HS-27A (cell line): ENCODE results near the gene BMI1.
"Not testable (repeated sequence)": the region's sequence is repeated elsewhere in the genome, so short reads cannot be mapped to it uniquely, and the experiment has no call there.

Source experiments
- DNase-seq: peaks from one replicate; pipeline ENCODE4 v3.0.0-alpha.2; 2012; ENCODE audit warnings: low read depth, missing footprints

BMI1 gene

DNA sequence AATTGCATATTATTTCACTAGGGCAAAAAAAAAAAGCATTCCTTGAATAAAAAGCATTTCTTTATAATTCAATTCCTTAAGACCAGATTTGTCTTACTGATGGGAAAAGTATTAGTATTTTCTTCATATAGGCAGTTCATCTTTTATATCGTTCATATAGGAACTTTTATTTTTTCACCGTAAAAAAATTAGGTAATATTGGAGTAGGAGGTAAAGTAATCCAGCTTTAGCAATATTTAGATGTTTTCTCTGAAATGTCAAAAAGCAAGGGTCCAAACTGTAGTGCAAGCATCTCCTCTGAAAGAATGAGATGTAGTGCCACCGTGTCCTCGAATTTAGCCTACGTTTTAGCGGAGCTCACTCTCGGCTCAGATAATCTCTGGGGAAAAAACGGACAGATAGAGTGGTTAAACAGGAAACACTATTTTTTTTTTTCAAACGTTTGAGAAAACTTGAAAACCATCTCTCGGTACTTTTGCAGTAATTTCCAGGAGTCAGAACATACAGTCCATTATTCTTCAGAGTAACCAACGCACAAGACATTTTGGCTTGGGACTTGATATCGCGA lies 18.9 kb downstream of the BMI1 start:
- no peak for DNase-seq

DNA sequence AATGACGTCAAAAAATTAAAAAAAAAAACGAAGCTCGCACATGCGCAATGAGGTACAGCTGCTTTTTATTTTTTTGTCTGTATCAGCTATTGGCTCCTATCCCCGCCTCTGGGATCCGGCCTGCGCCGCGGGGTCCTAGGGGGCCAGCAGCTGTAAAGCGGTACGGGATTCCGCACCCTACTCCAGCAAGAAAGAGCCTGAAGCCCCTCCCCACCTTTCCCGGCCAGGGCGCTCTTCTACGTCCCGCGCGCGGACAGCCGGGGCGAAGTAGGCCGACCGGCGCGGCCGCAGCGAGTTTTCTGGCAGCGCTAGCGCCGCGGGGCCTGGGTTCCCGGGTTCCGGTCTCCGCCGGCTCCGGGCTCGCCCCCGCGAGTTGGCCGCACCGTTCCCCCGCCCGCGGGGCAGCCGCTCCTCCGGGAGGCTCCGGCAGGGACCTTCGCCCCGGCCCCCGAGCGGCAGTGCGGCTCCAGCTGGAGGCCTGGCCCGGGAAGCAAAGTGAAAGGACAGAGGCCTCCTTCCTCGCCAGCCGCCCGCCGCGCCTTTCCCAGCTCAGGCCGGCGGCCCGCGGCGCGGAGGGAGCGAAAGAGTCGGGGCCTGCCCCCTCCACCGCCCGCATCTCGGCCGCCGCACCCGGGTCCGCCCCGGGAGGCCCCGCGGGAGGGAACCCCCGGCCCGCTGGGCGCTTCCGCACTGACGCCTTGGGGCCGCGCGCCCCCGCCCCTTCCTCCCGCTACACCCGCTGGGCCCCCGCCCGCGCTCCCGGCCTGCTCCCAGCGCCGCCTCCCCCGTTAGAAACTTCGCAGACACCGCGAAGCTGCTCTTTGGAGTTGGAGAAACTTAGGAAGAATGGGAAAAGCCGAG lies 19.7 kb downstream of the BMI1 start:
- peak; percentile 62 for DNase-seq

- DNase-seq: no peak
Measured at GRCh38 chr10:22341190-22341925, 20.5 kb downstream of the BMI1 start.

DNA sequence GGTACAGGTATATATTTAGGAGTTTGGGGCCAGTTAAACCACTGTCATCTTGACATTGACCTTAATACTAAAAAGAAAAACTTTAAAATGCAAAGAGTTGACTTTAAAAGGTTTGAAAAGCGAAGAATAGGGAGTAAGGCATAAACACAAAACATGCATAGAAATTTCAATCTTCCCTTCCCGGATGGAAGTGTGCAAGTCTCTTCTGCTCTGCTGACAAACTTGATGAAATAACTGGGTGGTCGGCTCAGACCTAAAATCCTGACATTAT lies 21.0 kb downstream of the BMI1 start:
- DNase-seq: no peak

DNA sequence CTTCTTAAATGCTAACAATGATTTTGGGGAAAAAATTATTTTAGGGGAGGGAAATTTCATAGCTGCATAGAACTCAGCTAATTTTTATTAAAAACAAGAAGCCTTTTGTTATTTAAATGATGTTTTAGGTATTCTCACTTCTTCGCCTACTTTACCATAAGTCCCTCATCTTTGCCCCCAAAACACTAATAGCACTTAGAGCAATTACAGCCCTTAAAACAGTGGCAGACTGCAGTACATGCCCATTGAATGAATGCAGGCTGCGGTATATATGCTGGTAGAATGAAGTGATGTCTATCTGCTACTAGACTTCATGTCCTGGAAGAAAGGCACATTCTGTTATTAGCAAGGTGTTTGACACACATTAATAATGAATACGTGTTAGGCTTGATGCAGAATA lies 21.5 kb downstream of the BMI1 start:
- no peak for DNase-seq

DNA sequence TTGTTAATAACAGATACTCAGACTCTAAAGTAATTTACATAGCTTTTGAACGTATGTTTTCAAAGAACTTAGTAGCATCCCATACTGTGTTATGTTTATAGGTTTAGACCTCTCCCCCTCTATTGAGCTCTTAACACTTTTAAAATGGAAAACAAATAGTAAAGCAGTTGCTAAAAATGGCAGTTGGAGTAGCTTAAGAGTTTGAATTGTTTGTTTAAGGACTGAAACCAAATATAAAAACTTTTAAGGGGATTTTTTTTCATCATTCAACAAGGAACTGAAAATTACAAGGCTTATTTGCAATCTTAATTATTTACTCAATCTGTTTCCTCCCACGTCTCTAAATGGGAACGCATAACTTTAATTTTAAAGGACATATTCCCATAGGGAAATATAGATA lies 22.8 kb downstream of the BMI1 start:
- DNase-seq: no peak

DNA sequence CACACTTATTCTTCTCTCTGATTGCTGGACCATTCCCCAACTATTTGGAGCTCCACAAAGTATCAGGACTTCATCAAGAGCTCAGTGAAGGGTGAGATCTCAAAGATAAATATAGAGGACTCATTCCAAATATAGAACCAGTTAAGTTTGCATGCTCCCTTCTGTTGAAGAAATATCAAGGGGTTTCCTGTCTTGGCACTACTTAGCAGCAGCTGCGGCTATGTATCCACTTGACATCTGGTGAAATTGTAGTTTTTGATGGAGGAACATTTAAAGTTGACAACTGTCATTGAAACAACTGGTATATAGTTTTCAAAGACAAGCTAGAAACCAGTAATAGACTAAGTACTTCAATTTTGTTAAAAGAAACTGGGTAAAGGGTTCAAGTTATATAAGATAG lies 23.4 kb downstream of the BMI1 start:
- no peak for DNase-seq

GRCh38 chr10:22344781-22345300 lies 23.9 kb downstream of the BMI1 start:
- DNase-seq: no peak

DNA sequence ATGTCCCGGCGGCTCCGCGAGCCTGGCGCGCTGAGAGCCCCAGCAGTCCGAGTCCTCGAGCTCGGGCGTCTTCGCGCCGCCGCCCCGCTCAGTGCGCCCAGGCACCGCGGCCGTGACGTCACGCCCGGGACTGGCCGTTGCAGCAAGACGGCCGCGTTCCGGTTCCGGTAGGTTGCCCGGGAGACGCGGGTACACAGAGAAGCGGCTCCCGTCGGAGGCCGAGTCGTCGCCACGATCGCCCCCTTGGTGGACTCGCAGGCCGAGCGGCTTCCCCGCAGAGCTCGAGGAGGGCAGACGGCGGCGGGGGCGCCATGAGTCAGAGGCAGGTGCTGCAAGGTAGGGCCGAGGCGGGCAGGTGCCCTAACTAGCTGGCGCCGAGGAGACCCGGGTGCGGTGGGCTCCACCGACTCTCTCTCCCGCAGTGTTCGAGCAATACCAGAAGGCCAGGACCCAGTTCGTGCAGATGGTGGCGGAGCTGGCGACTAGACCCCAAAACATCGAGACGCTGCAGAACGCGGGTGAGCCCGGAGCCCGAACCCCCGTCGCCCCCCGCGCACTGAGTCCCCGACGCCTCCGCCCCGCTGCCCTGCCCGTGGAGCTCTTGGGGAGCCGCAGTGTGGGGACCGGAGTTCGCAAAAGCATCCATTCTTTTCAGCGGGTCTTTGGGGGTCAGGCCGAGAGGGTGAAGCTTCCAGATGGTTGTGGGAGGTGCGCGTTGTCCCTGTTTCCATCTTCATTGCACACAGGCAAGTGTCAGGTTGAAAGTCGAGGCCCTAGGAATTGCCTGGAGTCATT lies 24.6 kb downstream of the BMI1 start, which contains the start of gene SPAG6:
TSS of gene SPAG6 (plus strand) at position 196 of the 795 bp plus-strand sequence. CDS start at position 312, 116 bp downstream.
- DNase-seq: no peak

GRCh38 chr10:22346096-22346661 lies 25.3 kb downstream of the BMI1 start:
- no peak for DNase-seq

- DNase-seq: no peak
Measured at GRCh38 chr10:22349755-22350154, 28.9 kb downstream of the BMI1 start.

DNA sequence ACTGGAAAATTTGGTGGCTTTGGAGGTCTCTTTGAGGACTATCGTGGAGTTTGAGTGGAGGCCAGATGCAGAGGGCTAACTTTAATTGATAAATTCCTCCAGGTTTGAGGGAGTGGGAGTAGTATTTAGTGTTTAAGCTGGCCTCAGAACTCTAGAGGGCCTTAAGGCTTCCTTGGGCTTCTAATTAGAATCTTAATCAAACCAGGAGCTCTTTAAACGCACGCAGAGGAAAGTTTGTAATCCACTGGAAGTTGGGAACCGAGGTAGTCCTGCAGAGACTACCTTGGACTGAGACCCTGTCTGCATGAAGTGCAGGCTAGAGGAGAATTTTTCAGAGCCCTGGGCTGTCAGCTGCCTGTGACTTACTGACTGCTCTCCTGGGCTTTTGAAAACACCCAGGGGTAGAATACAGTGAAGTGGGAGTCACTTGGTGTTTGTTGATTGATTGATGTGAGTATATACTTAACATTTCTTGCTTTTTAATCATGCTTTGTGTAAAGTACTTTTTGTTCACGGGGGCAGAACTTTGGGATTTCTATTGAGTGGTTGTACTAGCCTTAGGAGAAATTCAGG lies 30.3 kb downstream of the BMI1 start:
- DNase-seq: no peak

DNA sequence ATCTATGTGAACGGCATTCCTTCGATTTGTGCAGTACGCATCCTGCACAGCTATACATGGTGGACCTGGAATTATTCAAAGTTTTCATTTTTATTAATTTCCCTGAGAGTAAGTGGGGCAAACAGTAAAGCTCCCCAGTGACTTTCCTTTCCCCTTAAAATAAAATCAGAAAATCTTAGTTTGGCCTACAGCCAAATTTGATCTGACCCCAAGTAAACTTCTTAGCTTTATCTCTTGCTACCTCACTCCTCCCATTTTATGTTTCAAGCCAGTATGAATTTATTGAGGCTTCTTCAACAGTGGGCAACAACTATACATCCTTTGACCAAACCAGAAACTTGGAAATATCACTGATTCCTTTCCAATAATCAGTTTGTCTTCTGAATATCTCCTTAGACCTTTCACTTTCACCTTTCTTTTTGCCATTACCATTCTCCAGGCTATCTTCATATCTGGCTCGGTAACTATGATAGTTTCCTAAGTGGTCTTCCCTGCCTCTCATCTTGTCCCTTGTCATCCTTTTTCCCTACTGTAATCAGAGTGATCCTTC lies 35.5 kb downstream of the BMI1 start:
- no peak for DNase-seq

DNA sequence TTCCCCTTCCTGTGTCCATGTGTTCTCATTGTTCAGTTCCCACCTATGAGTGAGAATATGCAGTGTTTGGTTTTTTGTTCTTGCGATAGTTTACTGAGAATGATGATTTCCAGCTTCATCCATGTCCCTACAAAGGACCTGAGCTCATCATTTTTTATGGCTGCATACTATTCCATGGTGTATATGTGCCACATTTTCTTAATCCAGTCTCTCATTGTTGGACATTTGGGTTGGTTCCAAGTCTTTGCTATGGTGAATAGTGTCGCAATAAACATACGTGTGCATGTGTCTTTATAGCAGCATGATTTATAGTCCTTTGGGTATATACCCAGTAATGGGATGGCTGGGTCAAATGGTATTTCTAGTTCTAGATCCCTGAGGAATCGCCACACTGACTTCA lies 36.9 kb downstream of the BMI1 start:
- DNase-seq: not testable (repeated sequence)

DNA sequence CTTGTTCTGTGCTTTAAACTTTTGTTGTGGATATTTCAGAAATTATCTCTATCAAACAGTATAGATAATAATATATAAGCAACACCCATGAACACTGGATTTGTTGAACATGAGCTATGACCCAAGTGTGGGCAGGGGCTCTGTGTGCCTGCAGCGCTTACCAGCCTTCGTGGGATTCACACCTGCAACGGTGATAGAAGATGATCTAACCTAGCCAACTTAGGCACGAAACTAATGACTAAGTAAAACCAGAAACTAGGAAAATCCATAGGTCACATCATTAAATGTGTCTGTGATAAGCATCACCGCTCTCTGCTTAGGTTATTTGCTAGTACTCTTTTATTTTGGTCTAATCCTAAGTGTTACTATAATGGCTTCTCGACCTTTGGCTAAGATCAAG lies 42.4 kb downstream of the BMI1 start:
- no peak for DNase-seq

DNA sequence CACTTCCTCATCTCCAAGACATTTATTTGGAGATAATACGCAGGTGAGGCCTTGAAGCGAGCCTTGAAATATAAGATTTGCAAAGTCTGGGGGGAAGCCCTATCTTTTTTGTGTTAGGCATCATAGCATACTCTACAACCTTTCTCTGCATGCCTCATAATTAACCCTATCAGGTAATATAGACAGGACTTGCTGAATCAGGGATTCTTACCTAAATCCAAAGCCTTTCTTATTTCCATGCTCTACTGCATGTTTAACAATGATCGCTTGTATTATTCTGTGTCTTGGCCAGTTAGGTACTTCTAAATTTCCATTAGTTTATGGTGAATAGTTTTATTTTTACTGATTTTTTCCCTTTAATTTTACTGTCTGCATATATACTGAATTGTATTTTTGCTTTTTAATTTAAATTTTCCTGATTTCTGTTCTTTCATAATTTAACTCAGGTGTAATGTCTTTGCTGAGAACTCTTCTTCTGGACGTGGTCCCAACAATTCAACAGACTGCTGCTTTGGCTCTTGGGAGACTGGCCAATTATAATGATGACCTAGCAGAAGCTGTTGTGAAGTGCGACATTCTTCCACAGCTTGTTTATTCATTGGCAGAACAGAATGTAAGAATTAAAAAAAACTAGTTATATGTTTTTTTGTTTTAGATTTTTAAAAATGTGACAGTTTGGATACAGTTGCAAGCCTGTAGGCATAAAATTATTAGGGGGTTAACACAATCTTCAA lies 43.7 kb downstream of the BMI1 start:
- DNase-seq: no peak

GRCh38 chr10:22365233-22365632 lies 44.3 kb downstream of the BMI1 start:
- DNase-seq: no peak

- no peak for DNase-seq
Measured at GRCh38 chr10:22365644-22366434, 44.9 kb downstream of the BMI1 start.

GRCh38 chr10:22366435-22366703 lies 45.5 kb downstream of the BMI1 start:
- no peak for DNase-seq

GRCh38 chr10:22366771-22367170 lies 45.9 kb downstream of the BMI1 start:
- DNase-seq: no peak
